Fibroblast of lung (primary cell): ENCODE results near the gene DMWD.

Experiments
- CTCF ChIP-seq, 2 donors: IDR thresholded peaks in 1 of 2; conservative IDR thresholded peaks in 1 of 2; 1 replicate in 1 of 2; 2 replicates in 1 of 2; pipeline ENCODE4 v1.5.1; 2011 to 2012; ENCODE audit warnings: low read length in 2 of 2, control low read depth in 1 of 2, inconsistent platforms in 1 of 2, low read depth in 1 of 2, mild to moderate bottlenecking in 1 of 2
- EZH2 ChIP-seq: IDR thresholded peaks from 2 replicates; pipeline ENCODE4 v1.5.1; 2012; ENCODE audit warnings: low read length, control low read depth, mild to moderate bottlenecking; ENCODE audit errors: missing control alignments

GRCh38 chr19:45789035-45789786 lies 3.4 kb downstream of the DMWD start:
- TF ChIP-seq CTCF (conservative IDR thresholded peaks at IDR 0.05 in 1 of 2, IDR thresholded peaks at IDR 0.05 in 1 of 2; ENCODE audit: low read depth in 1 of 2, low read length in 2 of 2), result no peak
- no peak for TF ChIP-seq EZH2
